GM13976 (cell line): Measurements from ENCODE around the gene SPPL3.

ENCODE experiments used
- DNase-seq: peaks from one replicate; pipeline ENCODE4 v3.0.0; 2012; ENCODE audit warnings: low spot score
- CTCF ChIP-seq: IDR thresholded peaks from 2 replicates; pipeline ENCODE4 v1.5.1; 2012; ENCODE audit warnings: borderline replicate concordance, mild to moderate bottlenecking; ENCODE audit not compliant: insufficient read depth; ENCODE audit errors: extremely low read depth, missing control alignments, control extremely low read depth
- in situ Hi-C: fragments of 300-500 bp; cut with MboI; formaldehyde crosslinking; loops from one replicate; pipeline ENCODE4 v1.12.0; 2022; ENCODE audit warnings: low sequenced_read_pairs, mixed read lengths, inconsistent platforms; ENCODE audit not compliant: unreplicated experiment

Gene SPPL3

GRCh38 chr12:120866108-120866507 is 38.0 kb downstream of the SPPL3 start:
- in situ Hi-C loops, result no loop called here
- TF ChIP-seq CTCF, result no peak
- DNase-seq, result no peak

GRCh38 chr12:120865098-120865497 is 39.1 kb downstream of the SPPL3 start:
- no peak for TF ChIP-seq CTCF
- in situ Hi-C loops, result no loop called here
- no peak for DNase-seq

- TF ChIP-seq CTCF, result no peak
- DNase-seq, result no peak
- in situ Hi-C loops, result no loop called here
Observed at GRCh38 chr12:120862664-120863063, 41.5 kb downstream of the SPPL3 start.

- DNase-seq, result no peak
- in situ Hi-C loops, result no loop called here
- TF ChIP-seq CTCF, result no peak
Observed at GRCh38 chr12:120861074-120861795, 42.9 kb downstream of the SPPL3 start.

- in situ Hi-C loops, result no loop called here
- no peak for DNase-seq
- no peak for TF ChIP-seq CTCF
Observed at GRCh38 chr12:120858306-120859088, 45.7 kb downstream of the SPPL3 start.

GRCh38 chr12:120856980-120857379 is 47.2 kb downstream of the SPPL3 start:
- TF ChIP-seq CTCF, result peak; percentile 46
- DNase-seq, result no peak
- in situ Hi-C loops, result no loop called here
